Activated CD8-positive, alpha-beta T cell treated with anti-CD3 and anti-CD28 coated beads for 36 hours (primary cell): ENCODE results near the gene CRIM1. TPM values are rescaled to one million over a fixed set of nuclear protein-coding genes. Genes with fewer than 3 reads are reported as not detected.

Experiments
- ATAC-seq: fragments of 200-7000 bp; cut with Tn5 transposase; one replicate; pipeline ENCODE4 v1.10.0; 2021; ENCODE audit warnings: mild to moderate bottlenecking, moderate library complexity
- CTCF ChIA-PET: fragments of 350-600 bp; sonication (Branson Sonifier 250); formaldehyde crosslinking; loops from one replicate; lab custom pipeline; 2021; ENCODE audit warnings: antibody characterized with exemption; lab: Charles Lee
- POLR2A ChIA-PET: fragments of 350-600 bp; sonication (Branson Sonifier 250); formaldehyde crosslinking; loops from one replicate; lab custom pipeline; 2021; ENCODE audit warnings: antibody characterized with exemption; lab: Charles Lee
- DNase-seq: peaks from one replicate; pipeline ENCODE4 v3.0.0-alpha.2; 2020
- H3K27ac Mint-ChIP-seq: one replicate; pipeline ENCODE4 v1.8.0; 2021; ENCODE audit warnings: mild to moderate bottlenecking, mixed read lengths
- H3K27me3 Mint-ChIP-seq: one replicate; pipeline ENCODE4 v1.8.0; 2021; ENCODE audit warnings: mixed read lengths
- H3K36me3 Mint-ChIP-seq: one replicate; pipeline ENCODE4 v1.8.0; 2021; ENCODE audit warnings: low read depth, mixed read lengths
- H3K4me1 Mint-ChIP-seq: one replicate; pipeline ENCODE4 v1.8.0; 2021; ENCODE audit warnings: low read depth, mixed read lengths
- H3K4me3 Mint-ChIP-seq: one replicate; pipeline ENCODE4 v1.8.0; 2021; ENCODE audit warnings: mild to moderate bottlenecking, moderate library complexity, mixed read lengths
- H3K9me3 Mint-ChIP-seq: one replicate; pipeline ENCODE4 v1.8.0; 2021; ENCODE audit warnings: mixed read lengths
- intact Hi-C: fragments of 100-400 bp; cut with micrococcal nuclease; formaldehyde crosslinking; loops from one replicate; pipeline ENCODE4 v1.10.0; 2022
- total RNA-seq, 2 experiments: library from RNA; stranded (reverse); gene quantifications; one replicate each; pipeline ENCODE4 v1.2.3, GENCODE V29; 2021
- TF ChIP-seq, protein P1 (sequence below): fragments of 200-600 bp; IDR thresholded peaks from one replicate; pipeline ENCODE4 v1.8.0; 2022; ENCODE audit warnings: antibody characterized with exemption, mild to moderate bottlenecking

The CRIM1 gene
- total RNA-seq, 2 experiments from 2014 or later: 14.4 to 15.9 TPM

DNA sequence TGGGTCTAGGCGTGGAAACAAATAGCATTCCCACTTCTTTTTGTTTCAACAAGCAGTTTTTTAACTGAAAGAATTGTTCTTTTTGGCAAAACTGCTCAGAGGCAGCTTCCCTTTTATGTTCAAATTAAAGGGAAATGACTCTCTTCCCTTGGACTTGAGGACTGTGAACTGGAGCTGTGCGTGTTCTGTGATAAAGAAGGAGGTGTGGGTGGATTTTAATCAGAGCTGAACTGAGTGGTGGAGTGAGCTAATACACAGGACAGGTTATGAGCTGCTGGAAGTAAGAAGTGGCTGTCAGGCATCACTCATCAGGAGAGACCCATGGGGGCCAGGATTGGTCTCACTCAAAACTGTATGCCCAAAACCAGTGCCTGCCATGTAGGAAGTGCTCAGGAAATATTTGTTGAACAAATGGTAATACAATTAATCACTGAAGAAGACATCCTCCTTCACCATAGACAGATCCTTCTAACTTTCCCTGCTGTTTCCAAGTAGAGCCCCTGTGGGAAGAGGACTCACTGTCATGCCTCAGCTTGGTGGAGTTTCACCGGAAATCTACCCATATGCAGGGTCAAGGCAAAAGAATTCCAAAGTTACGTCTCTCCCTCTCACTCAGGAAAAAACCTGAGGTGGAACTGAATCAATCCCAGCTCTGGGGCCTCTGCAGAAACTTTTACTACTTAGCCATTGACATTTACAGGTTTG is 186.5 kb downstream of the CRIM1 start:
- Mint-ChIP-seq H3K27ac (no peak overlapping the region), H3K4me3 (no peak overlapping the region), H3K9me3 (no peaks in the 10 kb centered on the region), H3K27me3 (no peaks in the 10 kb centered on the region), H3K36me3 (peaks cover 15% of the 10 kb centered on the region), H3K4me1 (no peaks in the 10 kb centered on the region)
- ATAC-seq (no peak), DNase-seq (no peak)
- intact Hi-C loops: no loop called here
- ChIA-PET POLR2A (interaction anchor here (0.7 kb wide), 1 partner anchor 12 kb away, joined by 3 read pairs; no protein-coding TSS in a partner anchor), CTCF (interaction anchor here (1.4 to 2.1 kb wide), 2 partner anchors 14 to 16 kb away, joined by 3 to 8 read pairs; no protein-coding TSS in a partner anchor)
- TF ChIP-seq, protein P1, sequence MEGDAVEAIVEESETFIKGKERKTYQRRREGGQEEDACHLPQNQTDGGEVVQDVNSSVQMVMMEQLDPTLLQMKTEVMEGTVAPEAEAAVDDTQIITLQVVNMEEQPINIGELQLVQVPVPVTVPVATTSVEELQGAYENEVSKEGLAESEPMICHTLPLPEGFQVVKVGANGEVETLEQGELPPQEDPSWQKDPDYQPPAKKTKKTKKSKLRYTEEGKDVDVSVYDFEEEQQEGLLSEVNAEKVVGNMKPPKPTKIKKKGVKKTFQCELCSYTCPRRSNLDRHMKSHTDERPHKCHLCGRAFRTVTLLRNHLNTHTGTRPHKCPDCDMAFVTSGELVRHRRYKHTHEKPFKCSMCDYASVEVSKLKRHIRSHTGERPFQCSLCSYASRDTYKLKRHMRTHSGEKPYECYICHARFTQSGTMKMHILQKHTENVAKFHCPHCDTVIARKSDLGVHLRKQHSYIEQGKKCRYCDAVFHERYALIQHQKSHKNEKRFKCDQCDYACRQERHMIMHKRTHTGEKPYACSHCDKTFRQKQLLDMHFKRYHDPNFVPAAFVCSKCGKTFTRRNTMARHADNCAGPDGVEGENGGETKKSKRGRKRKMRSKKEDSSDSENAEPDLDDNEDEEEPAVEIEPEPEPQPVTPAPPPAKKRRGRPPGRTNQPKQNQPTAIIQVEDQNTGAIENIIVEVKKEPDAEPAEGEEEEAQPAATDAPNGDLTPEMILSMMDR: no peak

DNA sequence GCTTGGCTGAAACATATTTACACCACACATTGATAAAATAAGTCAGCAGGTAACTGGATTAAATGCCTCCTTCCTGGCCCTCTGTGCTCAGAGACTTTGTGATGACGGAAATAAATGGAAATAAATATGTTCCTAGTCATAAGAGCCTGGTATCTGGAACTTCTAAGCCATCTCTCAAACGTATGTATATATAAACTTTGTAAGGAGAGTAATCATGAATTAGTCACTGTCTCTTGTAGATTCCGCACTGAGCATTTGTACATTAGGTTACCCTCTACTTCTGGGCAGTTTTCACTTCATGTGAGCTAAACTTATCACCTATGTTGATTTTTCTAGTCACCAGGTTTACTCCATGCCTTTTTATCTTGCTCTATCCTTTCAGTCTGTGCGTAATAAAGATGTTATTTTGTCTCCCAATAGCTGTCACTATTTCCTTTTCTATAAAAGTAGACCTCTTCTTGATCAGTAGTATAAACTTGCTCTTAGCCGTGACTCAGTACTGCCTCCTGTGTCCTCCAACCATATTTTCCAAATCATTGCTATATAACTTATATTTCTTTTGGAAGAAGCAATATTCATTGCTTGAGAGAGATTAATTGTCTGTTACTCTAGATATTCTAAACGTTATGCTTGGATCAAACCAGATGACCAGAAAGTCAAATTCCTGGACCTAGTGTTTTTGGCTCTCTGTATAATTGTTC is 189.2 kb downstream of the CRIM1 start:
- no peaks in the 10 kb centered on the region for H3K27me3 Mint-ChIP-seq
- no peak for DNase-seq
- ChIA-PET CTCF (interaction anchor here (0.8 to 1.4 kb wide), 2 partner anchors 8 to 12 kb away, joined by 3 read pairs; no protein-coding TSS in a partner anchor), POLR2A (no interaction called here)
- no peaks in the 10 kb centered on the region for H3K9me3 Mint-ChIP-seq
- ATAC-seq: no peak
- intact Hi-C loops: no loop called here
- no peak overlapping the region for H3K4me3 Mint-ChIP-seq
- TF ChIP-seq, protein P1: no peak
- peaks cover 7% of the 10 kb centered on the region for H3K4me1 Mint-ChIP-seq
- peaks cover 25% of the 10 kb centered on the region for H3K36me3 Mint-ChIP-seq
- no peak overlapping the region for H3K27ac Mint-ChIP-seq

DNA sequence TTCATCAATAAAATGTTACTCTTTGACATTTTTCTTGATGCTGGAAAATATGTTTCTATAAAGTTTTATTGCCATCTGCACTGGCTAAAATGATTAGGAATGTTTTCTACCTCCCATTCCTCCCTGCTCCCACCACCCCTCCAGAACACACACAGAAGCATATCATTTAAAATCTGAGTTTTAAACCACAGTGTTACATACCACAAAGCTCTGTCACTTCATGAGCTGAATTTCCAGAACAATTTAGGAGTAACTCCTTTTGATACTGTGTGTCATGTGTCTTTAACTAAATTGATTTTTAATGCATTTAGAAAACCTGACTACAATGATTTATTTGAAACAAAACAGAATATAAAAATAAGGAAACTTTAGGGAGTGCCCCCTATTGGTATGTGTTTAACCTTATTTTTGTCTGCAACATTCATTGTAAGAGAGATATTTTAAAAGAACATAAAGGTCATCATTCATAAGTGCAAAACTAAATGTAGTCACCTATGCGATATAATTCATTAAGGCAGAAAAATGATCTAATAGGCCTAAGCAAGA is 190.4 kb downstream of the CRIM1 start:
- H3K27me3 Mint-ChIP-seq: no peaks in the 10 kb centered on the region
- peaks cover 11% of the 10 kb centered on the region for H3K4me1 Mint-ChIP-seq
- POLR2A ChIA-PET: no interaction called here
- TF ChIP-seq, protein P1: no peak
- no peak overlapping the region for H3K4me3 Mint-ChIP-seq
- no peak overlapping the region for H3K27ac Mint-ChIP-seq
- ATAC-seq: no peak
- H3K9me3 Mint-ChIP-seq: no peaks in the 10 kb centered on the region
- DNase-seq: no peak
- peaks cover 29% of the 10 kb centered on the region for H3K36me3 Mint-ChIP-seq
- intact Hi-C loops: no loop called here
- CTCF ChIA-PET: interaction anchor here (0.8 kb wide), 1 partner anchor 9 kb away, joined by 3 read pairs; no protein-coding TSS in a partner anchor

GRCh38 chr2:36547906-36548305 is 192.3 kb downstream of the CRIM1 start:
- no peaks in the 10 kb centered on the region for H3K27me3 Mint-ChIP-seq
- DNase-seq: no peak
- CTCF ChIA-PET: no interaction called here
- no peak for ATAC-seq
- no peak overlapping the region for H3K27ac Mint-ChIP-seq
- TF ChIP-seq, protein P1: no peak
- no peak overlapping the region for H3K4me3 Mint-ChIP-seq
- peaks cover 11% of the 10 kb centered on the region for H3K4me1 Mint-ChIP-seq
- peaks cover 34% of the 10 kb centered on the region for H3K36me3 Mint-ChIP-seq
- intact Hi-C loops: no loop called here
- POLR2A ChIA-PET: no interaction called here
- no peaks in the 10 kb centered on the region for H3K9me3 Mint-ChIP-seq
